HG03378 (cell line): ENCODE results near the gene ALG3.
A peak's percentile ranks its signal among the peaks of the same experiment; 100 is the strongest.

Experiments
- ATAC-seq: cut with Tn5 transposase; IDR thresholded peaks from one replicate; pipeline ENCODE4 v1.9.1; 2021; ENCODE audit warnings: mild to moderate bottlenecking, moderate library complexity; ENCODE audit not compliant: unreplicated experiment

Gene ALG3

GRCh38 chr3:184260724-184261269 lies 12.0 kb upstream of the ALG3 start:
- no peak for ATAC-seq

GRCh38 chr3:184259878-184260723 lies 11.3 kb upstream of the ALG3 start:
- ATAC-seq, result no peak

- ATAC-seq, result no peak
Observed at GRCh38 chr3:184259396-184259877, 10.7 kb upstream of the ALG3 start.

GRCh38 chr3:184258926-184259325 lies 10.2 kb upstream of the ALG3 start:
- no peak for ATAC-seq

GRCh38 chr3:184257083-184257915 lies 8.5 kb upstream of the ALG3 start:
- ATAC-seq, result no peak

- no peak for ATAC-seq
Observed at GRCh38 chr3:184255291-184256039, 6.7 kb upstream of the ALG3 start.

GRCh38 chr3:184250167-184250828 lies 1.5 kb upstream of the ALG3 start:
- peak; percentile 74 for ATAC-seq

GRCh38 chr3:184249412-184250166 lies 827 bp upstream of the ALG3 start, which contains the start of gene EEF1AKMT4:
TSS of gene EEF1AKMT4 (plus strand) at chr3:184249672. CDS start at chr3:184249695, 23 bp downstream.
- peak; percentile 76 for ATAC-seq

- ATAC-seq, result no peak
Observed at GRCh38 chr3:184242297-184242685, 6.5 kb downstream of the ALG3 start.

- no peak for ATAC-seq
Observed at GRCh38 chr3:184241447-184242296, 7.1 kb downstream of the ALG3 start.

GRCh38 chr3:184241141-184241446 lies 7.7 kb downstream of the ALG3 start:
- no peak for ATAC-seq

GRCh38 chr3:184240384-184241140 lies 8.2 kb downstream of the ALG3 start:
- no peak for ATAC-seq

GRCh38 chr3:184239708-184240107 lies 9.1 kb downstream of the ALG3 start:
- ATAC-seq, result no peak

- no peak for ATAC-seq
Observed at GRCh38 chr3:184239221-184239620, 9.5 kb downstream of the ALG3 start.

GRCh38 chr3:184238246-184238818 lies 10.4 kb downstream of the ALG3 start:
- ATAC-seq, result no peak

GRCh38 chr3:184237807-184238206 lies 11.0 kb downstream of the ALG3 start:
- ATAC-seq, result no peak

- ATAC-seq, result no peak
Observed at GRCh38 chr3:184237211-184237610, 11.6 kb downstream of the ALG3 start.

- no peak for ATAC-seq
Observed at GRCh38 chr3:184236636-184237035, 12.1 kb downstream of the ALG3 start.
